Urinary bladder (tissue), 4 donors: ENCODE results near the gene OGG1. TPM values are rescaled to one million over a fixed set of nuclear protein-coding genes. Genes with fewer than 3 reads are reported as not detected.

Experiments used
- DNase-seq: peaks from one replicate; pipeline ENCODE4 v3.0.0-alpha.2; 2015; ENCODE audit errors: extremely low spot score
- H3K27ac ChIP-seq: one replicate; pipeline ENCODE4 v1.5.1; 2013; ENCODE audit warnings: low read depth, mild to moderate bottlenecking, moderate library complexity
- H3K36me3 ChIP-seq: one replicate; pipeline ENCODE4 v1.6.1; 2013; ENCODE audit warnings: mild to moderate bottlenecking, moderate library complexity; ENCODE audit not compliant: insufficient read depth
- H3K4me1 ChIP-seq: one replicate; pipeline ENCODE4 v1.6.1; 2013; ENCODE audit warnings: mild to moderate bottlenecking, moderate library complexity; ENCODE audit not compliant: insufficient read depth
- H3K4me3 ChIP-seq: one replicate; pipeline ENCODE4 v1.5.1; 2013; ENCODE audit warnings: low read depth, low read length
- WGBS: extraction: QIAGEN DNeasy Blood & Tissue Kit; methylation state at CpG from one replicate; pipeline ENCODE4 v1.1.7; 2013; 5-methylcytosine and 5-hydroxymethylcytosine counted together
- polyA plus RNA-seq: library from polyadenylated mRNA; stranded (reverse); fragments of 200-250 nt; gene quantifications from one replicate; pipeline ENCODE4 v1.2.3, GENCODE V29; 2013
- total RNA-seq: library from RNA; depleted of rRNA; stranded (reverse); fragments of >200 nt; gene quantifications from one replicate; pipeline ENCODE4 v1.2.3, GENCODE V29; 2014
- donor health status: healthy with polysubstance abuse.
- donor health status: healthy.

Gene OGG1
- total RNA-seq (32.1 TPM), polyA plus RNA-seq (23.7 TPM)

GRCh38 chr3:9749645-9750555 lies at the start of gene OGG1:
Gene OGG1, plus strand, starts transcription at chr3:9749952. Its CDS starts 335 bp downstream, at chr3:9750287.
- H3K4me3 ChIP-seq, result peak within 1 kb of the TSS; percentile 39
- DNase-seq, result peak; percentile 96
- under 1% methylated on average over 60 of the region's 60 CpGs for WGBS
- no peaks in the 10 kb centered on the region for H3K4me1 ChIP-seq
- H3K36me3 ChIP-seq, result no peaks in the 10 kb centered on the region
- H3K27ac ChIP-seq, result peak within 1 kb of the TSS; percentile 58

- Histone ChIP-seq H3K4me3 (no peak overlapping the region), H3K27ac (no peak overlapping the region), H3K36me3 (peaks cover 3% of the 10 kb centered on the region), H3K4me1 (no peaks in the 10 kb centered on the region)
- DNase-seq, result no peak
- WGBS, result 85% methylated on average over 2 of the region's 2 CpGs
Observed at GRCh38 chr3:9700536-9700935, 49.2 kb upstream of the OGG1 start.

GRCh38 chr3:9701006-9701405 lies 48.7 kb upstream of the OGG1 start:
- H3K4me3 ChIP-seq, result no peak overlapping the region
- peaks cover 3% of the 10 kb centered on the region for H3K36me3 ChIP-seq
- DNase-seq, result no peak
- no peak overlapping the region for H3K27ac ChIP-seq
- H3K4me1 ChIP-seq, result no peaks in the 10 kb centered on the region
- WGBS, result 82% methylated on average over 7 of the region's 7 CpGs

GRCh38 chr3:9701711-9702110 lies 48.0 kb upstream of the OGG1 start:
- WGBS, result 96% methylated on average over 10 of the region's 10 CpGs
- Histone ChIP-seq H3K4me3 (no peak overlapping the region), H3K36me3 (peaks cover 3% of the 10 kb centered on the region), H3K4me1 (no peaks in the 10 kb centered on the region), H3K27ac (no peak overlapping the region)
- no peak for DNase-seq

GRCh38 chr3:9703240-9703639 lies 46.5 kb upstream of the OGG1 start:
- no peaks in the 10 kb centered on the region for H3K36me3 ChIP-seq
- no peaks in the 10 kb centered on the region for H3K4me1 ChIP-seq
- WGBS, result 82% methylated on average over 4 of the region's 4 CpGs
- no peak overlapping the region for H3K4me3 ChIP-seq
- no peak for DNase-seq
- no peak overlapping the region for H3K27ac ChIP-seq

GRCh38 chr3:9703736-9704346 lies 45.9 kb upstream of the OGG1 start, which contains the start of gene CPNE9:
Gene CPNE9, plus strand, starts transcription at chr3:9703833. Its CDS starts 164 bp downstream, at chr3:9703997.
- Histone ChIP-seq H3K4me3 (no peak within 1 kb of the TSS), H3K36me3 (no peaks in the 10 kb centered on the region), H3K27ac (no peak within 1 kb of the TSS), H3K4me1 (no peaks in the 10 kb centered on the region)
- 2% methylated on average over 56 of the region's 56 CpGs for WGBS
- DNase-seq, result no peak

GRCh38 chr3:9704347-9705322 lies 45.1 kb upstream of the OGG1 start:
- DNase-seq, result no peak
- H3K36me3 ChIP-seq, result no peaks in the 10 kb centered on the region
- no peak overlapping the region for H3K27ac ChIP-seq
- under 1% methylated on average over 62 of the region's 62 CpGs for WGBS
- no peaks in the 10 kb centered on the region for H3K4me1 ChIP-seq
- H3K4me3 ChIP-seq, result no peak overlapping the region

GRCh38 chr3:9710174-9710739 lies 39.5 kb upstream of the OGG1 start:
- Histone ChIP-seq H3K4me3 (no peak overlapping the region), H3K4me1 (no peaks in the 10 kb centered on the region), H3K27ac (no peak overlapping the region), H3K36me3 (no peaks in the 10 kb centered on the region)
- WGBS, result 81% methylated on average over 3 of the region's 3 CpGs
- no peak for DNase-seq

- no peak overlapping the region for H3K4me3 ChIP-seq
- no peaks in the 10 kb centered on the region for H3K4me1 ChIP-seq
- no peaks in the 10 kb centered on the region for H3K36me3 ChIP-seq
- DNase-seq, result no peak
- 84% methylated on average over 2 of the region's 2 CpGs for WGBS
- no peak overlapping the region for H3K27ac ChIP-seq
Observed at GRCh38 chr3:9712415-9712814, 37.3 kb upstream of the OGG1 start.

GRCh38 chr3:9713142-9713541 lies 36.6 kb upstream of the OGG1 start:
- no peak overlapping the region for H3K27ac ChIP-seq
- 85% methylated on average over 4 of the region's 4 CpGs for WGBS
- H3K4me1 ChIP-seq, result no peaks in the 10 kb centered on the region
- no peaks in the 10 kb centered on the region for H3K36me3 ChIP-seq
- no peak overlapping the region for H3K4me3 ChIP-seq
- DNase-seq, result no peak

- H3K36me3 ChIP-seq, result no peaks in the 10 kb centered on the region
- no peak for DNase-seq
- H3K4me3 ChIP-seq, result no peak overlapping the region
- no peaks in the 10 kb centered on the region for H3K4me1 ChIP-seq
- 20% methylated on average over 4 of the region's 4 CpGs for WGBS
- no peak overlapping the region for H3K27ac ChIP-seq
Observed at GRCh38 chr3:9715136-9715535, 34.6 kb upstream of the OGG1 start.

GRCh38 chr3:9715764-9716437 lies 33.9 kb upstream of the OGG1 start:
- Histone ChIP-seq H3K4me1 (no peaks in the 10 kb centered on the region), H3K4me3 (no peak overlapping the region), H3K36me3 (no peaks in the 10 kb centered on the region), H3K27ac (peak overlapping the region; percentile 40)
- 17% methylated on average over 6 of the region's 6 CpGs for WGBS
- DNase-seq, result peak; percentile 47
